ENCODE data around the gene ZNF689.
"Not testable (repeated sequence)": the region's sequence is repeated elsewhere in the genome, so short reads cannot be mapped to it uniquely, and the experiment has no call there.

Gene ZNF689

DNA sequence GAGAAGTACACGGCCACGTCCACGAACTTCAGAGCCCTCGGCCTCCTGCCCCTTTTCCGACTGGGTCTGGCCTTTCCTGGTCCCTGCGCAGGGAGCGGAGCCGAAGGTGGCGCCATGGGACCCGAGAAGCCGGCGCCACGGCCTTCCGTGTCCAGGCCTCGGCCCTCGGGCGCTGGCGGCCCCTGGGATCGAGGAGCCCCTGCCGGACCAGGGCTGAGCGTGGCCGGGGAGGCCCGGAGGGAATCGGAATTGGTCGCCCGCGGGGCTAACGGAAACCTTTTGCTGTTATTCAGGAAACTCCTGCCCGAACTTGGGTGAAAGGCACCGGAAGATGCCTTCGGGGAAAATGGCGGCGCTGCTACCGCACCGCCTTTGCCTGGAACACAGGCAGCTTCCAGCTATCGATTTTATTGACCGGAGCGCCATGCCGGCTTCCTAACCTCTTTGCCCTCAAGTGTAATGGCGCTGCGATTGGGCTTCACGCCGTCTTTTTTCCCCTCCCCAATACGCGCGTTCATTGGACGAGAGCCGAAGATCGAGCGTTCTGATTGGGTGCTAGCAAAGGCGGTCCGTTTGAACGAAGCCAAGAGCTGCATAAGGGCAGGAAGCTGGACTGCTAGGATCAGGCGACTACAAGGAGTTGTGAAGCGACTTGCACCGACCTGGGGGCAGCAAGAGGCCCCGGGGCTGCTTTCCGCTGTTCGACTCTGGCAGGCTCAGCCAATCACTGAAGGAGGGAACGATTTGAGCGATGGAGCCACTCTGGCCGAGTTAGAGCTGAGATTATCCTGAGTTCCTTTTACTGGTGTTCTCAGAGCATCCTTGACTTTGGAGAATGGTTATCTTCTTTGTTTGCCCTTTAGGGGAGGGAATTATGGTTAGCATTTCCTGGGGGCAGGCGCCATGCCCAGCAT lies at the start of gene ZNF689:
TSS of gene ZNF689 (minus strand) at position 464 of the 914 bp plus-strand sequence. CDS start at position 116, 348 bp downstream.
- peak; percentile 97 for DNase-seq

DNA sequence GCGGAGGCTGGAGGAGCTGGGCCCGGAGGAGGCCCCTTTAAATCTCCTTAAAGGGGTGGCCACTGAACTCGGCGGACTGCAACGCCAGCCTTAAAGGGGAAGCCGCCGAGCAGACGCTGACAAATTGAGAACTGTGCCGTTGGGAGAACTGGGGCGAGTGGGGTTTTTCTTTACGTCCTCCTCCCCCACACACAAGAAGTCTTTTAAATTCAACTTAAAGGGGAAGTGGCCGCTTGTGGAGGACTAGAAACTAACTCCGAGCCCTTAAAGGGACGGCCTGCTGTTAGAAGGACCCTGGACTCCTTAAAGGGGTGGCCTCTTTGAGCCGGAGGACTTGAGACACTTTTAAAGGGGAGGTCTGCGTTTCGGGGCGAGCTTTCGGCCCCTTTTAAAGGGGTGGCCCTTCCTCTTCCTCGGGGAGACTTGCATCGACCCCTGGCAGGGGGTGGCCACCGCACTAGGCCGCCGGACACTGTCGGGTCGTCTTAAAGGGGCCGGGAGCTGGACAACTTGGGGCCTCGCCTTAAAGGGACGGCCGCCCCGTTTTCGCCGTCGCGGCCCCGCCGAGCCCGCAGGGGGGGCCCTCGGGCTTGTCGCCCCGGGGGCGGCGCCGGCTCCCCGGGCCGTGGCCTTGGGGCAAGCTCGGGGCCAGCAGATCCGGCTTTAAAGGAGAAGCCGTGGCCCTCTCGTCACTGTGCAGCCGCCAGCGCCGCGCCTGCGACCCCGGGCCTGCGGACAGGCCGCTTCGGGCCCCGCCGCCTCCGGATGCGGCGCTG lies 48.7 kb upstream of the ZNF689 start:
- DNase-seq = no peak

DNA sequence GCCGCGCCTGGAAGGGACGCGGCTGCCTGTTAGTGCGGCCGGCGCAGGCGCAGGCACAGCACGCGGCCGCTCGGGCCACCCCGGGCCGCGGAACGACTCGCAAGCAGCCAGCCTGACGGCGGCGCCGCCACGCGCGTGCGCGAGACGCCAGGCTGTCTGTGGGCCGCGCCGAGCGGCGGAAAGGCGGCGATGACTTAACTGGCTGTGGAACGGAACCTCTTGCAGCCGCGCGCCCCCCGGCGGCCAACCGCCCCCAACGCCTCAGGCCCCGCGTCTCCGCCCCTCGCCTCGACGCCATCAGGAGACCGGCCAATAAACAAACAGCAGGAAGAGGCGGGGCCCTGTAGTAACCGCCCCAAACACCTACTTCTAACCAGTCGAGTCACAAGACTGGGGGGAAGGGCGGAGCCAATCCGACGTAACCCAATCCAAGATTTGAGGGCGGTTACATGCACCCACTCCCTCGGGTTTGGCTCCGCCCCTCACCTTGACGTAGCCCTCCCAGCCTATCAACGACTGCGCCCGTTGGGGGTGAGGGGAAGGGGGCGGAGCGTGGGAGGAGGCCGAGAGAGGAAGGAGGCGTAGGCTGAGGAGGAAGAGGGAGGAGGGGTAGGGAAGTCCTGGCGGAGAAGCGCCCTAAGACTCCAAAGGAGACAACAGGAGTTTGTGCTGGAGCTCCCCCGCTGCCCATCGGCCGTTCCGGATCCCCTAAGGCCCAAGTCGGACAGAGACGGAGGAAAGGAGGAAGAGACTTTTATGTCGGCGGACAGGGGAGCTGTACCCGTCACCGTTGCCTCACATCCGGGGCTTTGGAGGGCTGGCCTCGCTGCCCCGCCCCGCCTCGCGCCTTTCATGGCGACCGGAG lies 47.9 kb upstream of the ZNF689 start, which contains the start of gene FBRS:
TSS of gene FBRS (plus strand) at position 566 of the 865 bp plus-strand sequence. CDS start 1,088 bp downstream, outside the sequence.
- DNase-seq = peak; percentile 100

DNA sequence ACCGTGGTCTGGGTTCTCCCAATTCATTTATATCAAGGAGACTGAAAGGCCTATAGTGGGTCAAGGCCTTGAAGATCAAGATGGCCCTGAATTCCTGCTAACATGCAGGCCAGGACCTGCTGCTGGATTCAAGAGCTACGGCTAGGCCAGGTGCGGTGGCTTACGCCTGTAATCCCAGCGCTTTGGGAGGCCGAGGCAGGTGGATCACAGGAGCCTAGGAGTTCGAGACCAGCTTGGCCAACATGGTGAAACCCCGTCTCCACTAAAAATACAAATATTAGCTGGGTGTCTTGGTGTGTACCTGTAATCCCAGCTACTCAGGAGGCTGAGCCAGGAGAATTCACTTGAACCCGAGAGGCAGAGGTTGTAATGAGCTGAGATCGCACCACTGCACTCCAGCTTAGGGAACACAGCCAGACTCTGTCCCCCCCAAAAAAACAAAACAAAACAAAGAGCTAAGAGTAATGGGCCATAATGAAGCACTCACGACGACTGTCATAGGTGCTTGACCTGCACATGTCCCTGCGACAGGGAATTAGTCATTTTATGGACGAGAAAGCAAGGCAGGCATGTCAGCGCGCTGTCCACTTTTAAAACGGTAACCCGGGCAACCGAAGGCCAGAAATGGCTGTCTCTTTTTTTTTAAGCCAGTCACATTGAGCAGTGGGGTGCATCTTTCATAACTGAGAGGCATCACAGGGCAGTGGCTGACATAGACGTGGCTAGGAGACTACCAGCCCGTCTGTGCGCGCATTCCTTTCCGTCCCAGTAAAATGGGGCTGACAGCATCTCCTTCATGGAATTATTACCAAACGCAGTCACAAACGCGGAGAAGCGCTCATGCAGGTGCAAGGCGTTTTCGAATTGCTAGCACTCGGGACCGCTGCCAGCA lies 47.0 kb upstream of the ZNF689 start:
- DNase-seq = no peak

DNA sequence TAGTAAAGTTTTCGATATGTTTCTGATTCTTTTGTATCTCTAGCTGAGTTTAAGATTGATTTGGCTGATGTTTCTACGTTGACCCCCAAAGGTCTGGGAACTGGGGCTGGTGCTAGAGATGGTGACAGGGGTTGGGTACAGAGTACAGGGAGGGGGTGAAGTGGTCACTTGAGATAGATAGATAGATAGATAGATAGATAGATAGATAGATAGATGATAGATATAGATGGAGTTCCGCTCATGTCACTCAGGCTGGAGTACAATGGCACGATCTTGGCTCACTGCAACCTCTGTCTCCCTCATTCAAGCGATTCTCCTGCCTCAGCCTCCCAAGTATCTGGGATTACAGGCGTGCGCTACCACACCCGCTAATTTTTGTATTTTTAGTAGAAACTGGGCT lies 46.2 kb upstream of the ZNF689 start:
- DNase-seq = no peak

DNA sequence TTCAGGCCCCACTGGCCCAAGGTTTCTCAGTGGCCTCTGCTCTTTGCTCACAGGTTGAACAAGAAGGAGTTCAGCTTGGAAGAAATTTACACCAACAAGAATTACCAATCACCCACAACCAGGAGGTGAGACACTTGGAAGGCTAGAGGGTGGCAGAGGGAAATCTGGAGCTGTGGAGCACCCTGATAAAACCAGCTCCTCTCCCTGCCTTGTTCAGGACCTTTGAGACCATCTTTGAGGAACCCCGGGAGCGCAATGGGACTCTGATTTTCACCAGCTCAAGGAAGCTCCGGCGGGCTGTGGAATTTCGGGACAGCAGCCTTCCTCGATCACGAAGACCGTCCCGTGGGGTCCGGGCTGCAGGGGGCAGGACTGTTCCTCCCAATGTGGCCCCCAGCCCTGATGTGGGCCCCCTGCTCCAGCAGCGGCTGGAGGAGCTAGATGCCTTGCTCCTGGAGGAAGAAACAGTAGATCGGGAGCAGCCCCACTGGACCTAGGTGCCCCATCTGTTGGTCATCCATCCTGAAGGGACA lies 45.7 kb upstream of the ZNF689 start:
- no peak for DNase-seq

DNA sequence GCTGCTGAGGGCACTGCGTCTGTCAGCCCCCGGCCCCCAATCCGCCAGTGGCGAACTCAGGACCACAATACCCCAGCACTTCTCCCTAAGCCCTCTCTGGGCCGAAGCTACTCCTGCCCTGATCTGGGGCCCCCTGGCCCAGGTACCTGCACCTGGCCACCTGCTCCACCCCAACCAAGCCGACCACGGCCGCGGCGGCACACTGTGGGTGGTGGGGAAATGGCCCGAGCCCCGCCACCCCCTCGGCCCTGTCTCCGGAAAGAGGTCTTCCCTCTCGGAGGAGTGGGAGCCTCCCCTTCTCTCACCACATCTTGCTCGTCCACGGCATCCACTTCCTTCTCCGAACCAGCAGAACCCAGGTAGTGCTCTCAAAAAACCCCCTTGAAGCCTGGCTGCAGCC lies 44.7 kb upstream of the ZNF689 start:
- no peak for DNase-seq

DNA sequence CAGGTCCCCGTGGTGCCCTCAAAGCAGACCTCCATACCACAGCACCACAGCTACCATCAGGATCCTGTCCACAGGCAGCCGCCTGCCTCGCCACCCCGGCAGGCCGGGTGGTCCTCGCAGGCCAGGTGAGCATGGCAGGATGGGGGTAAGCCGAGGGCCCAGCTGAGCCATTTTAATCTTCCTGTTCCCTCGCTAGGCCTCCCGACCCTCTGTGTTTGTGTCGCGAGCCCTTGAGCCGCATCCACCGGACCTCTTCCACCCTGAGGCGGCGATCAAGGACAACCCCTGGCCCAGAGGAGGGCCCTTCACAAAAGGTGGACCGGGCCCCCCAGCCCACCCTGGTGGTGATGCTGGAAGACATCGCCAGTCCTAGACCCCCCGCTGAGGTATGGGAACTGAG lies 42.5 kb upstream of the ZNF689 start:
- DNase-seq = no peak

DNA sequence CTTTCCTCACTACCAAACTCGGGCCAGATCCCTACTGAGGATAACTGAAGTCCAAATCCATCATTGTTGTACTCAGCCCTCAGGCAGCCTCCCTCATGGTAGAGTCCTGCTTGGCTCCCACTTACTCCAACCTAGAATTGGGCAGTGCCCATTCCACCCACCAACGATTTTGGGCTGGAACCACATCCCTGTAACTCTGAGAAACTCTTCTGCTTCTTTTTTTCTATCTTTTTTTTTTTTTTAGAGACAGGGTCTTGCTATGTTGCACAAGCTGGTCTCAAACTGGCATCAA lies 41.8 kb upstream of the ZNF689 start:
- DNase-seq = no peak

DNA sequence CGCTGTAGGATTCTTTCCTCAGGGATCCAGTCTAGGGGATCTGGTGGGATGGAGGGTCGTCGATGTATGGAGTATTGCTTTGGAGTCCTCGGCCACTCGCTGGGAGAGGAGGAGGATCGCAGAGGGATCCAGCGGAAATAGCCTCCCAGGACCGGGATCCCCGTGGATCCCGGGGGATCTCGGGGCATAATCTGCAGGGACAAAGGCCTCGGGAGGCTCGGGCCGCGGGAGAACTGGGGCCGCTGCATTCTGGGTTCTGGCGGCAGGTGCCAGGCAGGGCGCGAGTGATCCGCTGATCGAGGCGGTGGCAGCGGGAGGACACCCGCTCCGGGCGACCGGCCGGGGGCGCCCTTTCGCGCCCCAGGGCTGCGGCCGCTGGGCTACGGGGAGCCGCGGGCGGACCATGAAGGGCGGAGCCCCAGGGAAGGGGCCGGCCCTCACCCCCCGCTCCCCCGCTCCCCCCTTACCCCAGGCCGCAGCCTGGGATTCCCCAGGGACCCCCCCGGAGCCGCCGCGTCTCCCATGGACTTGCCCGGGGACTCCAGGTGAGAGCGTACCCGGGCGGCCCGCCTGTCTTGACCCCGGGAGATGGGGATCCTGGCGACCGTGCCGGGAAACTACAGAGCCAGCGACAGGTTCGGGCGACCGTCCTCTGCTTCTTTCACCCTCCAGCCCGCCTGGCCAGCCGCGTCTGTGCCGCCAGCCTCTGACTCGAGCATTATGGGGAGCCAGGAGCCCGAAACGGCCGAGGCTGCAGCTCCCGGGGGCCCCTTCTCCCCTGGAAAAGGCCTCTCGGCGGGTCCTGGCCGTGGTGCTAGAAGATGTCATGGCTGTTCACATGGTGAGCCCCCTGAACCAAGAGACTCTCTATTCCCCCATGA lies 41.2 kb upstream of the ZNF689 start:
- peak; percentile 88 for DNase-seq

DNA sequence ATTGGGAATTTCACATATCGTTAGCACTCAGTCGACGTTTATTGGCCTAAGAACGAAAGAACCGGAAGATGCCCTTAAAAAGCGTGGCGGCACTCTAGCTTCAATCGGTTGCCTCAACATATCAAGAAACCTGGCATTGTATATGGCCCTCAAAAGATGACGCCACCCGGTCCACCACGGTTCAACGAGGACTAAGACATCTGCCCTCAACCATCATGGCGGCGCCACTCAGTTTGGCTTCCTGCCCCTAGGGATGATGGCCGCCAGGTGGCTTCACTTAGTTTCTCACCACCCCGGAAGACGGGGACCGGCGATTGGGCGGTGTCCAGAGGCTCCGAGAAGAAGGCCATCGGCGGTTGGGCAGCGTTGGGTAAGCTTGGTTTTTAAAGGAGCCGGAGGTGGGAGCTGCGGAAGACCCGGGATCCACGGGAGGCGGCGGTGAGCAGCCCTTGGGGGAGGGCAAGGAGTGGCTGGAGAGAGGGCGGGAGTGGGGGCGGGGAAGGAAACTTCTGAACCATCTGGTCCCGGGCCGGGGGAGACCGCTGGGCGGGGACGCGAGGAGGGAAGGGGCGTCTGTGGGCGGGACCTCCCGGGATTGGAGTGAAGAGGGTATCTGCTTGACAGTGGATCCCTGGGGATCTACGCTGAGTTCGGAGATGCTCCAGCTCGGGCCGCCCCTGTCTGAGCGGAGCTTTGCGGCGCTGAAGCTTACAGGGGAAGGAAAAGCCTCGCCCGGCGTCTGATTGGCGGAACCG lies 40.4 kb upstream of the ZNF689 start, which contains the start of gene PRR14:
TSS of gene PRR14 (plus strand) at position 592 of the 755 bp plus-strand sequence. CDS start 686 bp downstream, outside the sequence.
- DNase-seq = peak; percentile 100

DNA sequence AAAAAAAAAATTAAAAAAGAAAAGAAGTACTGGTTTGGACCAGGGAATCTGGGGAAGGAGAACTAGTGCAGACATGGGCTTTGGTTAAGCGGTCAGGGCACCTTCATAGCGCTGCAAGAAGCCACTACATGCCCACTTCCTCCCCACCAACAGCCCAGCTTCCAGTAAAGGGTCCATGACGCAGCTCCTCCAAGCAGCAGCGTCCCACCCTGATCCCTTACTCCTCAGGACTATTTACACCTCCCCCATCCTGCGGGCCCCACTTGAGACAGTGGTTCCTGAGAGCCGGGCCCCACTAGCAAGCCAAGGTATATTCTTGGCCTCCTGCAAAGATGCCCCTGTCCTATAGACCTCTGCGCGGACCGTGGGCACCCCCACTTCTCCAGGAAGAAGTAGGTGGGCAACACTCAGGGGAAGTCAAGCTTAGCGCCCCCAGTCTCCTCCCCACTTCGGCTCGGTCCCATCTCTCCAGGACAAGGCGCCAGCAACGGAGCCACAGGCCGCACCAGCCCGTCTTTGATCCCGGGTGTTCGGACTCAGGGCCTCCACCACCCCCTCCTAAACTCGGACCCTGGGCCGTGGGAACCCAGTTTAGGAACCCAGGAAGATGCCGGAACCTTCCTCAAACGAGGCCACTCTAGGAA lies 39.7 kb upstream of the ZNF689 start:
- DNase-seq = peak; percentile 27

DNA sequence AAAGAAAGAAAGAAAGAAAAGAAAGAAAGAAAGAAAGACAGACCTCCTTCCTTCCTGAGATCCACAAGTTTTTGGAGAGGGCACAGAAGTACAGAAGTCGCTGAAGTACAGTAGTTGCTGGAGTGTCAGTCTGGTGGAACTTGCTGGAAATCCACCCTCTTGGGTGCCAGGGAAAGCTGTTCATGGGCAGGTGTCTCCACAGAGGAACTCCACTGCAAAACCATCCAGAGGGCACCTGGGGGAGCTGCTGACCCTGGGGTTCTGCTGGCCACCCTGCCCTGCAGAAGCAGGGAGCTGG lies 37.0 kb upstream of the ZNF689 start:
- no peak for DNase-seq

DNA sequence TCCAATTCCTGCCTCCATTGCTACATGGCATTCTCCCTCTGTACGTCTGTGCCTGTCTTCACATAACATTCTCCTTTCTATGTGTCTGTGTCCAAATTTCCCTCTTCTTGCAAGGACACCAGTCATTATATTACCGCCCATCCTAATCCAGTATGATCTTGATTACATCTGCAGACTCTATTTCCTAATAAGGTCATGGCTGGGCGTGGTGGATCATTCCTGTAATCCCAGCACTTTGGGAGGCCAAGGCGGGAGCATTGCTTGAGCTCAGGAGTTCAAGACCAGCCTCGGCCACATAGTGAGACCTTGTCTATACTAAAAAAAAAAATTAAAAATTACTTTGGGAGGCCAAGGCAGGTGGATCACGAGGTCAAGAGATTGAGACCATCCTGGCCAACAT lies 35.5 kb upstream of the ZNF689 start:
- DNase-seq = no peak

DNA sequence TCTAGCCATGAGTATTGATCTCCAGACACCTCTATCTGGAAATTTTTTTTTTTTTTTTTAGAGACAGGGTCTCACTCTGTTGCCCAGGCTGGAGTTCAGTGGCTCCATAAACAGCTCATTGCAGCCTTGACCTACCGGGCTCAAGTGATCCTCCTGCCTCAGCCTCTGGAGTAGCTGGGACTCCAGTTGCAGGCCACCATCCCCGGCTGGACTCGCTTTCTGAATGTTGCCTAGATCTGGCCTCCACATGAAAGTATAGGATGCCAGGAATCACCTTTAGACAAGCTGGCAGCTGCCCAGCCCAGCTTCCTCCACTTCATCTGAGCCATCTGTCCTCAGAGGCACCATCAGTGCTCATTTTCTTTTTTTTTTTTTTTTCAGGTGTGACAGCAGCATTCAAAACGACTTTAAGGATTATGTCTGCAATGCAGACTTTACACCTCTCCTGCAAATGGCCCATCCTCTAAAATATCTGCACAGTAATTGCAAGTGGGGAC lies 34.2 kb upstream of the ZNF689 start:
- DNase-seq = no peak

DNA sequence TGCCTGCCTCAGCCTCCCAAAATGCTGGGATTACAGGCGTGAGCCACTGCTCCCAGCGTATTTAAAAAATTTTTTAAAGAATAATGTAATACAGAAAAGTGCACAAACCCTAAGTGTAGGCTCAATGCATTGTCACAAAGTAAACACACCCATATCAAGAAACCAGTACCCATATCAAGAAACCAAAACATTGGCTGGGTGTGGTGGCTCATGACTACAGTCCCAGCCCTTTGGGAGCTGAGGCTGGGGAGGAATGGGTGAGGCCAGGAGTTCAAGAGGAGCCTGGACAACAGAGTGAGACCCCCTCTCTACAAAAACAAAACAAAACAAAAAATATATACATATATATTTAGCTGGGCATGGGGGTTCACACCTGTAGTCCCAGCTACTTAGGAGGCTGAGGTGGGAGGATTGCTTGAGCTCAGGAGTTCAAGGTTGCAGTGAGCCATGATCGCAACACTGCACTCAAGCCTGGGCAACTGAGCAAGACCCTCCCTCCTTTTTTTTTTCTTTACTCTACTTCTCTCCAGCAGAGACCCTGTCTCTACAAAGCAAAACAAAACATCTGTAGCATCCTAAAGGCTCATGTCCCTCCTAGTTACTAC lies 31.3 kb upstream of the ZNF689 start:
- no peak for DNase-seq

DNA sequence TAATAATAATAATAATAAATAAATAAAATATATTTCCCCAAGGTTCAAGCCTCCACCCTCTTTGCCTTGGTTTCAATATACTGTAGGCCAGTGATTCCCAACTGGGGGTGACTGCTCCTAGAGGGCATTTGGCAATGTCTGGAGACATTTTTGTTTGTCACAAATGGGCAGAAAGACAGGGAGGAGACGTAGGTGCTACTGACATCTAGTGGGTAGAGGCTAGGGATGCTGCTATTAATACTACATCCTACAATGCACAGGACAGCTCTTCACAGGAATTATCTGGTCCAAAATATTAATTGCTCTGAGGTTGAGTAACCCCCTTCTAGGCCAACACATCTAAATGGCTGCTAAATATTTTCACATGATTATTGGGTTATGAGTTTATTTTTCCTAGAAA lies 27.8 kb upstream of the ZNF689 start:
- DNase-seq = peak; percentile 55

DNA sequence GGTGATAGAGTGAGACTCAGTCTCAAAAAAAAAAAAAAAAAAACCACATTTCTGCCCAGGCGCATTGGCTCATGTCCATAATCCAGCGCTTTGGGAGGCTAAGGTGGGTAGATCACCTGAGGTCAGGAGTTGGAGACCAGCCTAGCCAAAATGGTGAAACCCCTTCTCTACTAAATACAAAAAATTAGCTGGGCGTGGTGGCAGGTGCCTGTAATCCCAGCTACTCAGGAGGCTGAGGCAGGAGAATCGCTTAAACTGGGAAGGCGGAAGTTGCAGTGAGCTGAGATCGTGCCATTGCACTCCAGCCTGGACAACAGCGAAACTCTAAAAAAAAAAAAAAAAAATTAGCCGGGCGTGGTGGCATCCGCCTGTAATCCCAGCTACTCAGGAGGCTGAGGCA lies 26.9 kb upstream of the ZNF689 start:
- DNase-seq = not testable (repeated sequence)

DNA sequence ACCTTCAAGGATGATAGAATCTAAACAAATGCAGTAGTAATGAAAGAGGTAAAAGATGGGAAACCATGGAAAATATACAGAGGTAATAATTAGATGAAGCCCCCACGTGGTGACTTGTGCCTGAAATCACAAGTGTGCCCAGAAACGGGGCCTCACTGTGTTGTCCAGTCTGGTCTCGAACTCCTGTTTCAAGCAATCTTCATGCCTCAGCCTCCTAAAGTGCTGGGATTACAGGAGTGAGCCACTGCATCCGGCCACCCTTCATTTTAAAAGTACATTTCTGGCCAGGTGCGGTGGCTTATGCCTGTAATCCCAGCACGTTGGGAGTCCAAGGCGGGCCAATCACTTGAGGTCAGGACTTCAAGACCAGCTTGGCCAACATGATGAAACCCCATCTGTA lies 26.4 kb upstream of the ZNF689 start:
- no peak for DNase-seq

Data from activated CD4-positive, alpha-beta T cell treated with anti-CD3 and anti-CD28 coated beads, Interleukin-2, Interleukin-6, amounts not matched to agents 100 ng/mL and 50 ng/mL, durations not matched to agents 16 hours and 8 hours (primary cell).